Measurements from ENCODE around the gene KLC4.
"Not testable (repeated sequence)": the region's sequence is repeated elsewhere in the genome, so short reads cannot be mapped to it uniquely, and the experiment has no call there.

The KLC4 gene

DNA sequence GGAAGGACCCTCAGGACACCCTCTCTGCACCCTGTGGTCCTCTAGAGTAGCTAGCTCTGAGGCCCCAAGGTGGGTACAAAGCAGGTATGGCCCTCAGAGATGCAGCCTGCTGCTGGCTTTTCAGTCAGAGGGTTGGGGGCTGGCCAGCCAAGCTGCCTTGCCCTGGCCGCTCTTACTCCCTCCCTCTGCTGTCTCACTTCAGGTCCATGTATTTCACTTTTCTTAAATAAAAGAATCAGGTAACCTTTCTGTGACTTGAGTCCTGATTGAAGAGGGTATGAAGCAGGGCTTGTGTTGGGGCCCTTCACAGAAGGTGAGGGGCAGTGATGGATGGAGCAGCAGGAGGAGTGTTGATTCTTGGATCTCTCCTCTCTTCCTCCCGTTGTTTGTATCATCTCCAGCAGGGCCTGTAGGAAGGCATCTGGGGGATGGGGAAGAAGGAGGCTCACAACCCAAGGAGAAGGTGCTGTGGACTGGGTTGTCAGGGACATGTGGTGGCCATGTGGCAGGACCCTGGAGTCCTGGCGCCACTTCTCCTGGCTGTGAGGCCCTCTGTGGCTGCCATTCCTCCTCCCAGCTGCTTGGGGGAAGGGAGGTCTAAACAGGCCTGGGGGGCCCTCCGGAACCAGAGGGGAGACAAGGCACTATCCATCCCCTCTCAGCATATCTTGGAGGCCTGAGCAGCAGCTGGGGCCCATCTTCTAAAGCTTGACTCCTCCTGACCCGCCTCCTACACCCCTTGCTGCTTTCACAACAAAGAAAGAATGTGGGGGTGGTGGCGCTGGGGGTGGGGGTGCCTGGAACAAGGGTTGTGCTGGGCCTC, 15.6 kb downstream of the KLC4 start:
- DNase-seq, result no peak

DNA sequence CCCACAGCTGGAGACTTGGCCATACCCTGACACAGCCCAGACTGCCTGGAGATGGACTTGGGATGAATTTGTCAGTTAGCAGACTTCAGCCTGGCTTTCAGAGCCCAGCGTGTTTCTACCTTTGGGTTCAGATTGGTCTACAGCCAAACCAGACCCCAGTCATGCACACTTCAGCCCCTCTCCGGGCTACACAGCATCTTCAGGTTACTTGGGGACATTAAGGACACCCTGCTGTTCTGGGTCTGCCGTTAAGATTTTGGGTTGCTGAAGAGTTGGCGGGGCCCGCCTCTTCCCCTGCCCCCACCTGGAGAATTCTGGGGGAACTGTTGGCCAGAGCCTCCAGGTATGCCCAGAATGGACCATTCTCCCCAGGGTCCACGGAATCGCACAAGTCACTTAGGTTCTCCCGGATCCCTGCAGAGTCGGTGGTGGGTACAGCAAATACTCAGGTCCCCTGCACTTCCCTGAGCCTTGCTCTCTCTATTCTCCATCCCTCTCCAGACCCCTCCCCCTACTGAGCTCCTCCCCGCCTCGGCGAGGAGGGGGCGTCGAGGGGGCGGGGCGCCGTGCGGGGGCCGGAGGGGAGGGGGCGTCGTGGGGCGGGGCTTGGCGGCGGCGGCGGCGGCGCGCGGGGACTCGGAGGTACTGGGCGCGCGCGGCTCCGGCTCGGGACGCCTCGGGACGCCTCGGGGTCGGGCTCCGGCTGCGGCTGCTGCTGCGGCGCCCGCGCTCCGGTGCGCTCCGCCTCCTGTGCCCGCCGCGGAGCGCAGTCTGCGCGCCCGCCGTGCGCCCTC, 16.4 kb downstream of the KLC4 start, which contains the start of gene PTK7:
PTK7 (plus strand) TSS at position 645 of the 794 bp plus-strand sequence. CDS start 175 bp downstream, outside the sequence.
- DNase-seq, result no peak

DNA sequence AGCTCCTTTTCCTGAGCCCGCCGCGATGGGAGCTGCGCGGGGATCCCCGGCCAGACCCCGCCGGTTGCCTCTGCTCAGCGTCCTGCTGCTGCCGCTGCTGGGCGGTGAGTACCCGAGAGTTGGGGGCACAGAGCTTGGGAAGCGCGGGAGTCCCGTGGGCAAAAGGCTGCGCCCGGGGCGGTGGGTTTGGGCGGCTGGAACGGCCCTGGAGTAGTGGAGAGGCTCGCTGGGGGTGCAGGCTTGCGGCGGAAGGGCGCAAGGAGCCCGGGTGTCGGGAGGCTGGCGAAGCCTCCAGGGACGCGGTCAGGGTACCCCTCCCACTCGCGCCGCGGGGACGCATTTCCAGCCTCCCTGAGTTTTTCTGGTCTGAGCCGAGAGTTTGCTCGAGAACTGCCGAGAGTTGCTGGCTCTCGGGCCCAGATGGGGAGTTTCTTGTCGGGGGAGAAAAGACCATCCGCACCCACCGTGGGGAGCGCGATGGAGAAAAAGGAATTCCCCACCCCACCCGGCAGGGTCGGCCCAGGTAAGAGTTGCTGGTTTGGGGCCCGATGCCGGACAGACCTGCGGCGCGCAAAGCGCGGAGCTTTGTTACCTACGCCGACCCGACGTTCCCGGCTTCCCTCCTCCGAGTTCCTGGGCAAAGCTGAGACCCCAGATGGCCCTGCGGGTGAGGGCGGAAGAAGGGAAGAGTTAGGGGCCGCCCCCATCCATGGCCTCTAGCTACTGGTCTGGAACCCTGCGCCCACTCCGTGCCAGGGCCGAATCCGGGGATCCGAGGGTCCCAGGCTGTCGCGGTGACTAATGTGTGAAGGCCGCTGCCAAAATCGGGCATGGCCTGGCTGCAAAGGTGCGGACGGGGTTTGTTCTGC, 17.3 kb downstream of the KLC4 start:
- no peak for DNase-seq

- no peak for DNase-seq
Observed at GRCh38 chr6:43077333-43077809, 17.9 kb downstream of the KLC4 start.

GRCh38 chr6:43077981-43078511, 18.6 kb downstream of the KLC4 start:
- DNase-seq, result no peak

- no peak for DNase-seq
Observed at GRCh38 chr6:43078691-43079090, 19.3 kb downstream of the KLC4 start.

DNA sequence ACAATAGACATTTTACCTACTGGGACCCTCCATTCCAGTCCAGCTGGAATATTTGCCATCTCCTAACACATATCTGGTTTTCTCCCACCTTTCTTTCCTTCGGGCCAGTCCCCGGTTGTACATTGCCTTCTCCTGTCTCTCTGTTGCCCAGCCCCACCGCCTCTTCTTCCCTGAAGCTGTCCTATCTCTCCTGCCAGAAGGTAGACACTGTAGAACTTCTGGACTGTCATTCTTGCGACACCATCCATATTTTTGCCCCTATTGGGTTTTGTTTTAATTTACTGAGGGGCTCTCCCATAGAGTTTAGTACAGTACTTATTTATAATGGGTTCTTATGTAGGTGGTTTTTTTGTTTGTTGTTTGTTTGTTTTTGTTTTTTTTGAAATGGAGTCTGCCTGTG, 21.6 kb downstream of the KLC4 start:
- no peak for DNase-seq

DNA sequence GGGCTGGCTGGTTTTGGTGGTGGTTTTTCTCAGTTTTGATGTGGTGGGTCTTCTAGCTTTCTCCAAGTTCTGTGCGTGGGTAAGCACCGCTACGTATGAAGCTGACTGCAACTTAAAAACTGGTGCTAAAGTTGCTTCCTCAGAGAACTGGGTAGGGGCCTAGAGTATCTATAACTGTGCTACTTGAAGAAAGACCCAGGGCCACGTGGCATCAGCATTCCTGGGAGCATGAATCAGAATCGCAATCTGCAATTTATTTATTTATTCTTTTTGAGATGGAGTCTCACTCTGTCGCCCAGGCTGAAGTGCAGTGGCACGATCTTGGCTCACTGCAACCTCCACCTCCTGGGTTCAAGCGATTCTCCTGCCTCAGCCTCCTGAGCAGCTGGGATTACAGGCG, 22.5 kb downstream of the KLC4 start:
- DNase-seq, result not testable (repeated sequence)

- DNase-seq, result no peak
Observed at GRCh38 chr6:43082806-43083655, 23.6 kb downstream of the KLC4 start.

- no peak for DNase-seq
Observed at GRCh38 chr6:43086022-43086658, 26.7 kb downstream of the KLC4 start.

- DNase-seq, result no peak
Observed at GRCh38 chr6:43088654-43089056, 29.2 kb downstream of the KLC4 start.

- no peak for DNase-seq
Observed at GRCh38 chr6:43089467-43089866, 30.0 kb downstream of the KLC4 start.

DNA sequence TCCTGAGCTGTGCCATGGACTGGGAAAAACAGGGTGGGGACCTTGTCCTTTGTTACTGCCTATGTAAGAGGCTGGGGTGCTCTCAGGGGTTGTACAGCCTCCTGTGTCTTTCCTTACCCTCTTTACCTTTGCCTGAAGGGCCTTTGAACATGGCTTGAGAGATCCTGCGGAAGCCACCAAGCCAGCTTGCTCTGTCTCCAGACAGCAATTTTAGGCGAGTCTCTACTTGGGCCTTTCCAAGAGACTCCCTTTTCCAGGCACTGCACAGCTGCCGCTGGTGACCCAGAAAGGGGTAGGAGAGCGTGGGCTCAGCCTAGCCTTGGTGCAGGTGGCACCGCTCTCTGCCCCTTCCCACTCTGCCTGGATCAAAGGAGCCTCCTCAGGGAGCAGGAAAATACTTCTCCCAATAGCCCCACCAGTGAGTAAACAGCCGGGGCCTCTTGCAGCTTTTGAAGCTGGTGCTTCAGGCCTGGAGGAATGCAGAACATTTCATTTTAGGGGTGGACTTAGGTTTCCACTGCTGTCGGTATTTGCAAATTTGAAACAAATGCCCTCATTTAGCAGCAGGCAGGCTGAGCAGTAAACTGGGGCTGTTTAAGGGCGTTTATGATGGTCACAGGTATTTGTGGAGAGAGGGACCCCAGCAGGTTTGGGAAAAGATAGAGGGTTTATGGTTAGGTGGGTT, 30.6 kb downstream of the KLC4 start:
- DNase-seq, result no peak

DNA sequence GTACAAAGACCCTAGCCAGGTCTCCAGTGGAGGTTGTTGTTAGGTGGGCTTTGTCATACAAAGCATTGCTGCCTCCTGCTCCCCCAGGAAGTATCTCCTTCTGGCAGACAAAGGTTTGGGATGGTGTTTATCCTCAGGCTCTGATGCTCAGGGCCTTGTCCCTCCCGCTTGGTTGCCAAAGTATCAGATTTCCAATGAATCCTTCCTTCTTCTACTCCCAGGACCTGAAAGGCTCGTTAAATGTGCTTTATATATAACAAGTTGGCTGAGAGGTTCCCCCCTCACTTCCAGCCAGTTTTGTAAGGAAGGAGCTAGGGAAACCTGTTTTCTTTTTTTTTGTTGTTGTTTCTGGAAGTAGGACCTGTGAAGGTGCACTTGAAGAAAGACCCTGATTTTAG, 31.1 kb downstream of the KLC4 start:
- no peak for DNase-seq

GRCh38 chr6:43091020-43091419, 31.6 kb downstream of the KLC4 start:
- DNase-seq, result no peak

- DNase-seq, result no peak
Observed at GRCh38 chr6:43091436-43091991, 32.1 kb downstream of the KLC4 start.

- DNase-seq, result no peak
Observed at GRCh38 chr6:43092635-43093034, 33.2 kb downstream of the KLC4 start.

- DNase-seq, result no peak
Observed at GRCh38 chr6:43093436-43094289, 34.2 kb downstream of the KLC4 start.

- no peak for DNase-seq
Observed at GRCh38 chr6:43095939-43096338, 36.5 kb downstream of the KLC4 start.
